NCI-H2107 treated with DMSO at 0.1 percent for 48 hours (cell line): ENCODE results near the gene CBFA2T3.

Source experiments
- DNase-seq: peaks from one replicate; lab custom pipeline; 2025; ENCODE audit not compliant: unreplicated experiment; lab: John Stamatoyannopoulos, UW

CBFA2T3 gene

DNA sequence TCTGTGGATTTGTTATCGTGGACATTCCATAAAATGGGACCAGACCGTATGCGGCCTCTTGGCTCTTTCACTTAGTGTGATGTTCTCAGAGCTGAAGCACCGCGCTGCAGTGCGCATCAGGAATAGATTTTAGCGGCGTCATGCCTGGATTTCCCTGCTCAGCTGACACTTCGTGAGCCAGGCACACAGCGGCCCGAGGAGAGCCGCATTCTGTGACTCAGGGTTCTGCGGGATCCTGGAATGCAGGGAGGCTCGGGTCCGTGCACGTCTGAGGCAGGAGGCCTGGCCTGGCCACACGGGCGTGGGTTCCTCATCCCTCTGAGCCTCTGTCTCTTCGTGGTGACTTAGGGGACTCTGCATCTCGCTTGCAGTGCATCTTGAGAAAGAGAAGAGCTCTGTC lies 13.4 kb downstream of the CBFA2T3 start:
- no peak for DNase-seq

DNA sequence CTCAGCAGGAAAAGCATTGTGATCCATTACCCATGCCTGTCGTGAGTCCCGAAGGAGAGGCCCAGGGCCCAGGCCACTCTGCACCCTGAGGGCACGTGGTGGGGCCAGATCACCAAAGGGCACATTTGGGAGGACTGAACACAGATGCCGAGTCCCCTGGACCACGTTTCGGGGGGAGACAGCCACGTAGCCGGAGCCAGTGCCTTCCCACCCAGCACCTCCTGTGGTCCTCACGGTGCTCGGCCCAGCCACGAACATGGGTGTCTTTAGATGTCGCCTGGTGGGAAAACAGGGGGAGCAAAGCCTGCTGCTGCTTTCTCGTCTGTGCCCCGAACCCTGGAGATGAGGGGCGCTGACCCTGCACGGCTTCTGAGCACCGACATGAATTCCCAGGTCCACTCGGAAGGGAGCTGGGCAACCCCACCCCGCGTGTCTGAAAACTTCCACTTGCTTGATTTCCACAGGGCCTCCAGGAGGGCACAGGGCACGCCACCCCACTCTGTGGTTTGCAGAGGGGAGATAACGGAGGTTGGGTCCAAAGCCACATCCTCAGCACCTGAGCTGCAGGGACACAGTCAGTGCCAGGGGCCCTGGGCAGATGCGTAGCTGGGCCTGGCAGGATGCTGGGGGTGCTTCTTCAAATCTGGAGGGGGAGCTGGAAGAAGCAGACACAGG lies 14.4 kb downstream of the CBFA2T3 start:
- no peak for DNase-seq

DNA sequence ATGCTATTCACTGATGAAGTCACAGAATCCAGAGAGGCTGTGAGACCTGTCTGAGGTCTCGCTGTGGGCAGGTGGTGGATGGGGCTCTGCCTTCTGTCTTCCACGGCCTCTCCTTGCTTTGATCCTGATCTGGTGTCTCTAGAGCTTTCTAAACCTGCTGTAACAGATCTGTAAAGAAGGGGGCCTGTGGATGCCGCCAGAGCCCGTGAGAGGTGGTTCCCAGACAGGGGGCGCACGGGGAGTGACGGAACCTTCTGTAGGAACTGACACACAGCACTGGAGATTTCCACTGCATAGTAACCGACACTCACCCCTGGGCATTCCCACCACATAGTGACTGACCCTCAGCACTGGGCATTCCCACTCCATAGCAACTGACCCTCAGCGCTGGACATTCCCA lies 16.0 kb downstream of the CBFA2T3 start:
- no peak for DNase-seq

DNA sequence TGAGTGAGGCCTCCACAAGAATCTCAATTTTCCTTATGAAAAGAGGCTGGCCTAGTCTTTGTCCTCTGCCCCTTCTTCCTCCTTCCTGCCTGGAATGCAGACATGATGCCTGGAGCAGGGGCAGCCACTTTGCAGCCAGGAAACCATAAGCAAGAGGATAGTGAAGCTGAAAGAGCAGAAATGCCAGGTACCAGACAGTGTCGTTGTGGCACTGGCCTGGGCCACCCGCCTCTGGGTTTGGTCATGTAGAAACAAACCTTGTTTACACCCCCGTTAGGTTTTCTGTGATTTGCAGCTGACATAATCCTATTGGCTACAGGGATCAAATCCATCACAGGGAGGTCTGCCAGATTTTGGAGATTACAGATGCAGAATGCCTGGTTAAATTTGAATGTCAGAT lies 16.5 kb downstream of the CBFA2T3 start:
- DNase-seq: no peak

DNA sequence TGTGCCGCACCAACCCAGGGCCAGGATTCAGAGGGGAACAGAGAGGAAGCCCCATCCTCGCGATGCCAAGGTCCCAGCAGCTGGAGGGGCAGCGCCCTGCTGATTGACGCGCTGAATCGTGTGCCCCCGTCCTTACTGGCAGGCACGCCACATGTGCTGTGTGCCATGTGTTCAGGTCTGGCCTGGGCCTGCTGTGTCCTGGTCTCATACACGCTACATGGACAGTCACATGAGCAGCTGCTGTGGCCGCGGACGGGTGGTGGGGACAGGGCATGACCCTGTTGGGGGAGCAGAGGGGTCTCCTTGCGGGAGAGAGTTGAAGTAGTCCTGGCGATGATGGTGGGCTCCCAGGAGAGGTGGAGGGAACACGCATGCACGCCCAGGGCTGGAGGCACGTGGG lies 18.0 kb downstream of the CBFA2T3 start:
- no peak for DNase-seq

DNA sequence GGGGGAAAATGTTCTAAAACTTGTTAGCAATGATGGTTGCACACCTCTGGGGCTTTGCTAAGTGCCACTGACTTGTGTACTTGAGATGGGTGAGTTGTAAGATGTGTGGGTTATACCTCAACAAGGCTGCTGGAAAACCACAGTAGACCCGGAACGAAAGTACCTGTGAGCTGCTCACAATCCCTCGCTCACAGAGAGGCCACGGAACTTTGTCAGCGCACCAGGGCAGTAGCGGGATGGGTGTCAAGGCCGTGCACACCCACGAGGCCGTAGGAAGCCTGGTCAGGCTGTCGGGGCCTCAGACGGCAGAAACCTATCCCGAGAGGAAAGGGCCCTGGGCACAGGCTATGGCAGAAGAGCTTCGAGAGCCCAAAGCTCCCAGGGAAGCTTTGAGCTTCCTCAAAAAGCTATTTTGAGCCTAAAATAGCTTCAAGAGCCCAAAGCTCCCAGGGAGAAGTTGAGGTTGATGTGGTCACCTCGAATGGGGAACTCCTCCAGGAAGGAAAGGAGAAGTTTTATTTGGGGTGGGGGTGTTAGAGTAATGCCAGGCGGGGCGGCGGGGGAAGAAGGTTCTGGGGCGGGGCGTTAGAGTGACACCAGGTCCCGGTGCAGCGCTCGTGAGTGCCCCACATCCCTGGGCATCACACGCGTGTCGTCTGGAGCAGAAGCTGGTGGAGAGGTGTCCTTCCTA lies 19.0 kb downstream of the CBFA2T3 start:
- no peak for DNase-seq

DNA sequence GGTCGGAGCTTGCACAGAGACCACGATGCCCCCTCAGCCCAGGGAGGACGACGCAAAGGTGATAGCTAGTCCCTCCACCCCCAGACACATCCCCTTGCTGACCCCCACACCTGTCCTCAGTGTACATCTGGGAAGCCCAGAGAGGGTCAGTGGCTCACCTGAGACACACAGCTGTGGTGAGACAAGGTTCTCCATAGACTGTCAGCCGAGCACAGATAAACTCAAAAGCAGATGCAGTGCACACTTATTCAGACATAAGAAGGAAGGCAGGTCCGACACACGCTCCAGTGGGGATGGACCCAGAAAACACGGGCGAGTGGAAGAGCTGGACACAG lies 19.6 kb downstream of the CBFA2T3 start:
- no peak for DNase-seq

DNA sequence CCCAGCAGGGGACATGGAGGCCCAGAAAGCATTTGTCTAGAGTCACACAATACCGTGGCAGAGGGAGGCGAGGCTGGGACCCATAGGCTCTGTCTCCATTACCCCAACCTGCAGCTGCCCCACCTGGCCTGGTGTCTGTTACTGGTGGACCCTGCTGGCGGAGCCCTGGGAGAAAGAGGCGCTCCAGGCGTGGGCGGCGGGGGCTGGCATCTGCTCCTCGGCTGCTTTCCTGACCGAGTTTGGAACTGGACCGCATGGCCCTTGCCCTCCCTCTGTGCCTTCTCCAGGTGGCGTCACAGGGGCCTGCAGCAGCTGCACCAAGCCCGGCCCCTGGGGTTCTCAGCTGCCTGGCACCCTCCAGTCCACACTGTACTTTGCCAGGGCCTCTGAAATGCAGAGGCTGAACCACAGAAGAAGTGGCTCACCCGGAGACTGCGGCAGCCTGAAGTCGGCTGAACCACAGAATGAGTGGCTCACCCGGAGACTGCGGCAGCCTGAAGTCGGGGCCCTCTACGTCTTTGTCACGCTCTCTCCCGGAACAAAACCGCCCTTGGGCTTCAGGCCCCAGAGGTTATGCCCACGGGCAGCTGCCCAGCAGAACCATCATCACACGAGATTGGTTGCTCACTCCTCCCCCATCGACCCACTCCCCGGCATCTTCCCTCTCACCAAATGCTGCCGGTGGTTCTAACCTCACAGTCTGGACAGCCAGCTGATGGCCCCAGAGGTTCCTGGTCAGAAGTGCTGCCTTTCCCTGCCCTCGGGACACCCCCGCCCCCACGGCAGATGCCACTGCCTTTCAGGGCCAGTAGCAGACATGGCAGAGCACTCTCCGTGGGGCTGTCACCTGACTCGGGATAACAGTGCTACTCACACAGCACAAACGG lies 20.2 kb downstream of the CBFA2T3 start:
- peak; percentile 53 for DNase-seq

DNA sequence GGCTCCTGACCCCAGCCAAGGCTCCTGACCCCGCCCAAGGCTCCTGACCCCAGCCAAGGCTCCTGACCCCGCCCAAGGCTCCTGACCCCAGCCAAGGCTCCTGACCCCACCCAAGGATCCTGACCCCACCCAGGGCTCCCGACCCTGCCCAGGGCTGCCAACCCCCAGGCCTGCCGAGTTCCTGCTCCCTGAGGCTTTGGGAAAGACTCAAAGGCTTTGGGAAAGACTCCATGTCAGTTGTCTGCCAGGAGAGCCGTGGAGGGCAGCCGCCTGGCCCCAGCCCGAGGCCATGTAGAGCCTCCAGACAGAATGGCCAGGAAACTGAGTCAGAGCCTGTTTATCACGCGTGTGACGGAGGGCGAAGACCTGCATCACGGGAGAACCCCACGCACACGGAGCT lies 21.1 kb downstream of the CBFA2T3 start:
- DNase-seq: no peak

DNA sequence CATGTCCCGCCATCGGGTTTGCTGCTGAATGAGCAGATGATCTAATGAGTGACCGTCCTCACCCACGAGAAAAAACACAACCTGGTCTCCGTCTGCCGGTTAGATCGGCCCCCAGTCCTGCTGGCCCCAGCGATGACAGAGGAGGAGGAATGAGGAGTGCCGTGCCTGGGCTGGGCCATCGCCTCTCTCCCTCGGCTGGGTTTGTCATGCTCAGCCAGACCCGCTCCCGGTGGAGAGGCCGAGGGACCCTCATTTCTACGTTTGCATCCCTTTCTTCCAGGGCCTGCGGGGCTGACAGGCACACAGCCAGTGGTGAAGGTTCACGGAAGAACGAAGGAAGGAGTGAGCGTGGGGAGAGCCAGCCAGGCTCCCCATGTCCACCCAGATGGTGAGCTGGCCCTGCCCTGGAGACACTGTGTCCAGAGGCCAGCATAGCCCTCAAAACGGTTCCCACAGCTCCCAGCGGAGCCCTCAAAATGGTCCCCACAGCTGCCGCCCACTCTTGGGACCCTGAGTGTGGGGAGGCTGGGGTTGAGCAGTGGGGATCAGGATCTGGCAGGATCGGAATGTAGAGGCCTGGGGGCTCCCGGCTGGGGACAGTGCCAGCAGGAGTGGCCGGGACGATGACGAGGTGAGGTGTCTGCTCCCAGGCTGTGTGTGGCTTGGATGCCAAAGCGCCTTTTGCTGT lies 23.9 kb downstream of the CBFA2T3 start:
- DNase-seq: no peak

DNA sequence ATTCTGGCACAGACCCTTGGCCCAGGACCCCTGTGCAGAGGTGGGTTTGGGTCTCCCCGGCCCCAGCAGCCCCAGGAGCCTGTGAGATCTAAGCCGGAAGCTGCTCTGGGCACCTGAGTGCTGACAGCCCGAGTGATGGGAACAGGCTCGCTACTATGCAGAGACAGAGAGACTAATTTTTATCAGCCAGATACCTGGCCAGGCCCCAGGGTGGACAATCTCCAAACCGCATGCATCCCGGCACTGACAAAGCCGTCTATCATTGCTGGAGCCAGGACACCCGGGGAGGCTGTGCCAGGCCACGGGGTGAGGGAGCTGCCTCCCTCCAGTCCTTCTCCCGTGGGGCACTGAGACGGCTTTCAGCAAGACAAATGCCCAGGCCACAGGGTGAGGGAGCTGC lies 25.0 kb downstream of the CBFA2T3 start:
- no peak for DNase-seq

DNA sequence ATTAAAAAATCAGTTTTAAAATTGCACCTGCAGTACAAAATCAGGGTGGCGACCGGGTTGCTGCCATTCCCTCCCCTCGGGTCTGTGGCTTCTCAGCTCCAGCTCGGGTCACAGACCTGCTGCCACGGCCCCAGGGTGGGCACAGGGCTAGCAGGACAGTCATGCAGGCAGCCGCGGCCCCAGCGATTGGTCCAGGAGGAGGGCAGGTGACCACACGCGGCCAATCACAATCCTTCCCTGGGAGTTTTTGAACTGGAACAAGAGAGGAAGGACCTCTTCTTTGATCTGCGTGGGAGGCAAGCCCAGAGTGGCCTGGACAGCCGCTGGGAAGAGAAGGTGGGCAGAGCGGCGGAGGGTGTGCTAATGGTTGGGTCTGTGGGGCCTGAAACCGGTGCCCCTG lies 25.5 kb downstream of the CBFA2T3 start:
- no peak for DNase-seq

DNA sequence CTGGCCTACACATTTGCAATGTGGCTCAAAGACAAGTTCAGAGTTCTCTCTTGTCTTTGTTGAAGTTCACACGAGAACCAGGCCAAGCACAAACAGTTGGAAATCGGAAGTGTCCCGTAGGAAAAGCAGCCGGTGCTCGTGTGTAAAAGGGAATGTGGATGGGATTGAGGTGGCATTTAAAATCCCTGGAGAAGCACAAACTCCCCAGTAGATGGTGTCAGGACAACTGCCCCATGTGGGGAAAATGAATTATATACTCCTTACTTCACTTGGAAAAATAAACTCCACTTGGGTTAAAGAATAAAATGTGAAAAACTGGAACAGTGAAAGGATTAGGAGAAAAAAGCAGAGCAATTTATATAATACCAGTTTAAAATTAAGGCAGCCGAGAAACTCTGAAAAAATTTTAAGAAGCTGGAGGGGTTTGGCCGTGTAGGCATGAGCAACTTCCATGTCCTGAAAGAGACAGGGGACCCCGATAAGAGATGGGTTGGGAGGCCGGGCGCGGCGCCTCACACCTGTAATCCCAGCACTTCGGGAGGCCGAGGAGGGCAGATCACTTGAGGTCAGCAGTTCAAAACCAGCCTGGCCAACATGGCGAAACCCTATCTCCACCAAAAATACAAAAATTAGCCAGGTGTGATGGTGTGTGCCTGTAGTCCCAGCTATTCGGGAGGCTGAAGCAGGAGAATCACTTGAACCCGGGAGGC lies 28.1 kb downstream of the CBFA2T3 start:
- DNase-seq: no peak

DNA sequence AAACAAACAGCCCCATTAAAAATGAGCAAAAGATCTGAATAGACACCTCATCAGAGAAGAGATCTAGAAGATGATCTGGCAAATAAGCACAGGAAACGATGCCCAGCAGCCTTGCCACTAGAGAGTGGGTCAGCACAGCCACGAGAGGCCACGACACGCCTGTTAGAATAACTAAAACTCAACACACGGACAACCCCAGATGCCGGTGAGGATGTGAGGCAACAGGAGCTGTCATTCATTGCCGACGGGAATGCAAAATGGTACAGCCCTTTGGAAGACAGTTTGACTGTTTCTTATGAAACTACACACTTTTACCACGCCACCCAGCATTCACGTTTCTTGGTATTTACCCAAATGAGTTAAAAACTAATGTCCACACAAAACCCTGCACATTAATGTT lies 31.5 kb downstream of the CBFA2T3 start:
- no peak for DNase-seq

DNA sequence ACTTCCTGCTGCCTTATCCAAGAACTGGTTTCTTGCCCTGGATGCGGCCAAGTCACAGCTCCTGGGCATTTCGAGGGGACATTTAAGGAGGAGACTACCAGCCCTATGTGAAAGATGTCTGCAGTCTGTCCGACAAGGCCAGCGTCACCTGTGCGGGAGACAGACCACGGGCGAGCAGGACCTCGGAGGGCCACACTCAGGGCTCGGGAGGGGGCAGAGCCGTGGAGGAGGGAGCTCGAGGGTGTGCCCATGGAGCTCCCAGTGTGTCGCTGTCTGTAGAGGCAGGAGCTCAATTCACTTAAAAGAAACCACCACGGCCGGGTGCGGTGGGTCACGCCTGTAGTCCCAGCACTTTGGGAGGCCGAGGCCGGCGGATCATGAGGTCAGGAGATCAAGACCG lies 33.3 kb downstream of the CBFA2T3 start:
- no peak for DNase-seq

DNA sequence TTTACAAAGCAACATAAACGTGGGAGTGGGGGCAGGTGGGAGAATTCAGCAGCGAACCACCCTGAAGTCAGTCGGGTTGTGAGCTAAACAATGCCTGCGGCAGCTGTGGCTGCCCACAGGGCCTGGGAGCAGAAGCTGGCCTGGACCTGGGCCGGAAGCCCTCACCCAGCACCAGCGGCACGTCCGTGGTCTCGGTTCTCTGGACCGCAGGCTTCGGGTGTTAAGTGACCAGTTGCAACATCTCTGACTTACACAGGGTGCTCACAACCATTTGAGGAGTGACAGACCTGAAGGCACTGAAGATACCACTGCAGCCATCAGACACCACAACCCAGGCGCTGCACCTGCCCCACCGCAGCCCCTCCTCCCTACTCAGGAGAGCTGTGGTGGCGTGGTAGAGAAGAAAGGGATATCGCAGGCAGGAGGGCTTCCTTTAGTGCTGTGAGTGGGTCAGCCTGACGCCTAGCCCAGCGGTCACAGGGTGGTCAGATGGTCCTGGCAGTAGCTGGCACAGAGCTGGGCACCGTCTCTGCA lies 33.8 kb downstream of the CBFA2T3 start:
- peak; percentile 45 for DNase-seq

DNA sequence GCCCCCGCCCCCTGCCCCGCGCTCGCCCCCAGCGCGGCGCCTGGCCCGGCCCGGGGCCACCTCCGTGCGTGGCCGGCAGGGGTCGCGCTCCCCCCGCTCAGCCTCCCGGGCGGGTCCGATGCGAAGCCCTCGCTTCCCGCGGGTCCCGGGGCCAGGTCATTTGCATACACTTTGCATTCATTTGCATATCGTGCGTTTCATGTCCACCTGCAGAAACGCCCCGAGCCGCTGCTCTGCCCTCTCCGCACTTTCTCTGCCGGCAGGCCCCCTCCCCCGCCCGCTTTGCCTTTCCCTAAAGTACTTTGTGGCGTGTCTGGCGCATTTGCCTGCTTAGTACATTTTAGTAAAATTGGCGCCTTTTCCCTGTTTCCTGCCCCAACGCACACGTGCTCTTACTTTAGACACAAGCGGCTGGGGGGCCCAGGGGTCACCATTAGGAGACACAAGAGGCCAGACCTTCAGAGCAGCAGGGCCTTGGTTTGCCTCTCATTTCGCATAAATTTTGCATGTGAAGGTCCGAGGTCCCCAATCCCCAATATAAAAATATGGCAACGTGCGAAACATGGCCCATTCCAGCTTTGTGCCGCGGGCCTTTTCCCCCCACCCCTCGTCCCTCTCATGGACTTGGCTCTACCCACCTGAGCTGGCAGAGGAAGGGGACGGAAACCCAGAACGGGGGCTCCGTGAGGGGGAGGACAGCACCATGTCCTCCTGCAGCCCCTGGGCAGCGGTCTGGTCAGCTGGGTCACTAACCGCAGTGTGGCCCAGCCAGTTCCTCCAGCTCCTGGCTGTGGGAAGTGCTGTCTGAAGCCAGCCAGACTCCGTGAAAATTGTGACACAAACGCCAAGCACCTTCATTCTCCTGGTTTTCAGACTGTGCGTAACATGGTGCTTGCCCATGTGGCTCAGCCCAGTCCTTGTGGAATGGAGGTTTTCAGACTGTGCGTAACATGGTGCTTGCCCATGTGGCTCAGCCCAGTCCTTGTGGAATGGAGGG lies 34.8 kb downstream of the CBFA2T3 start:
- DNase-seq: no peak

DNA sequence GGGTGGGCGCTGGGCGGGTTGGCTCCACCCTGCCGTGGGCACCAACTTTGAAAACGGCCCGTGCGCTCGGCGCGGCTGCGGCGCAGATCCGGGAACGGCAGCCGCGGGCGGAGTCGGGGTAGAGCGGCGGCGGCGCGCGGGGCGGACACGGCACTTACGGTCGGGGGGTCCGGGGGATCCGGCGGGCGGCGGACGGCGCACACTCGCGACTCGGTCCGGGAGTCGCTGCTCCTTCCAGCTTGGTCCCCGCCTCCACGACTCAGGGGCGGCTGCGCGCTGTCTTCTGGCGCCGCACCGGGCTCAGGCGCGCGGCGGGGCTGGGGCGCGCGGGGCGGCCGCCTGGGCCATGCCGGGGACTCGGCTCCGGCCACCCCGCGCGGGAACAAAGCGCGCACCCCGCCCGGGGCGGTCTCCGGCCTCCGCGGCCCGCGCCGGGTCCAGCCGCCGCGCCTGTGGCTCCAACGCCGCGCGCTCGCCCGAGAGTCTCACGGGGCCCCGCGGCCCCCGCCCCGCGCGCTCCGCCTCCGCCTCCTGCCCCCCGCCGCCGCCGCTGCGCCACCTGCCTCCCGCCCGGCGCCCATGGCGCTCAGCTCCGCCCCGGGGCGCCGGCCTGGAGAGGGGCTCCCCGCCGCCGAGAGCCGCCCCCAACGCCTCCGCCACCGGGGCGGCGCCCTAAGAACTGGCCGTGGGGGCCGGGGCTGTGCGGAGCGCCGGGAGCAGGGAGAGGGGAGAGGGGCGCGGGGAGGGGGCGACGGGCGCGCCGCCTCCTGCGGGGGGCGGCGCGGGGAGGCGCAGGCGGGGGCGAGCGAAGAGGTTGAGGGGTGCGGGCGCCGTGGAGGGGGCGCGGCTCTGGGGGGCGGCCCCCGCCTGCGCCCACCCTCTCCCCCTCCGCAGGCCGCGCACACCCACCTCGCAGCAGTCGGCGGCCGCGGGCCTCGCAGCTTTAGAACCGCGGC lies 35.9 kb downstream of the CBFA2T3 start:
- no peak for DNase-seq
